ENCODE data around the gene SPOCD1.

Gene SPOCD1

GRCh38 chr1:31799895-31800673 is 15.7 kb downstream of the SPOCD1 start:
- DNase-seq (ENCODE audit: low spot score), result no peak

GRCh38 chr1:31799196-31799894 is 16.5 kb downstream of the SPOCD1 start:
- no peak for DNase-seq (ENCODE audit: low spot score)

DNA sequence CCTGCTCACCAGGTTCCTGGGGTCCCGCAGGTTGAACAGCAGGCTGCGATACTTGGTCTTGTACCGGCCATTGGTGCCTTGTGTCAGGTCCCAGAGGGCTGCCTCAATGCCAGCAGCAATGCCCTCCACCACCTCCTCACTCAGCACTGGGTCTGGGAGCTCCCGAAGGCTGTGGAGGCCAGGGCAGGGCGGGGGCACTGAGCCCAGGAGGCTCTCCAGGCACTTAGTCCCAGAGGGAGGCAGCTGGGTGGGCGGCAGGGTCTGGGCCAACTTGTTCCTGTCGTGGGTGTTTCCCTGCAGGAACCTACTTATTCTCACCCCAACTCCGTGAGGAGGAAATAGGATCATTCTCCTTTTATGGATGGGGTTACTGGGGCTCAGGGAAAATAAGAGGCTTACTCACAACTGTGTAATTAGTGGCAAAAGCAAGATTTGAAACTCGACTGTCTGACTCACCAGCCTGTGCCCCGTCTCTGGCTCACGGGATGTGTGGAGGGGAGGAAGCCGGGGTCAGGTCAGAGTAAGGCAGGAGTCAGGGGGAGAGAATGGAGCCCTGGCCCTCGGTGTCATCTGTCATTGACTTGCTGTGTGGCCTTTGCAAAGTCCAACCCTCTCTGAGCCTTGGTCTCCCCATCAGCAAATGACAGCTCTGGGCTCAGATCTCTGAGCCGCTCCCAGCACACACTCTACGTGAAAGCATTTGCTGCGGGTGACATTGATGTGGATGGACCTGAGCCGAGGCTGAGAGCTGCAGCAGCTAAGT is 17.2 kb downstream of the SPOCD1 start:
- DNase-seq (ENCODE audit: low spot score), result peak; percentile 91

GRCh38 chr1:31798086-31798432 is 17.8 kb downstream of the SPOCD1 start:
- peak; percentile 41 for DNase-seq (ENCODE audit: low spot score)

GRCh38 chr1:31797216-31797615 is 18.6 kb downstream of the SPOCD1 start:
- no peak for DNase-seq (ENCODE audit: low spot score)

DNA sequence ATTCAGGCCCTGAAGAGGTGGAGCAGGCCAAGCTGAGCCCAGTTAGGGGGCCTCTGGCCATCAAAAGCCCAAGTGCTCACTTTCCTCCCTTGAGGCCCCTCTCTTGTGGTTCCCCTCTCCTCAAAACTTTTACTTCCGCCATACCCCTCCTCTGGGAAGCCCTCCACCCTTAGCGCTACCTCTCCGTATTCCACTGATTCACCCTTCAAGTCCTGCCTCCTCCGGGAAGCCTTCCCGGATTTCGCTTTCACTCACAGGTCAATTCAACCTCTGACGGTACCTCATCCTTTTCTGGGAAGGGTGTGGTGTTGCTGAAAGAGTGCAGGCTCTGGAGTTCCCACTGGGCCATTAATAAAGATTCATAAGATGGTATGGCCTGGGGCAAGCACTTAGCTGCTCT is 19.1 kb downstream of the SPOCD1 start:
- no peak for DNase-seq (ENCODE audit: low spot score)

DNA sequence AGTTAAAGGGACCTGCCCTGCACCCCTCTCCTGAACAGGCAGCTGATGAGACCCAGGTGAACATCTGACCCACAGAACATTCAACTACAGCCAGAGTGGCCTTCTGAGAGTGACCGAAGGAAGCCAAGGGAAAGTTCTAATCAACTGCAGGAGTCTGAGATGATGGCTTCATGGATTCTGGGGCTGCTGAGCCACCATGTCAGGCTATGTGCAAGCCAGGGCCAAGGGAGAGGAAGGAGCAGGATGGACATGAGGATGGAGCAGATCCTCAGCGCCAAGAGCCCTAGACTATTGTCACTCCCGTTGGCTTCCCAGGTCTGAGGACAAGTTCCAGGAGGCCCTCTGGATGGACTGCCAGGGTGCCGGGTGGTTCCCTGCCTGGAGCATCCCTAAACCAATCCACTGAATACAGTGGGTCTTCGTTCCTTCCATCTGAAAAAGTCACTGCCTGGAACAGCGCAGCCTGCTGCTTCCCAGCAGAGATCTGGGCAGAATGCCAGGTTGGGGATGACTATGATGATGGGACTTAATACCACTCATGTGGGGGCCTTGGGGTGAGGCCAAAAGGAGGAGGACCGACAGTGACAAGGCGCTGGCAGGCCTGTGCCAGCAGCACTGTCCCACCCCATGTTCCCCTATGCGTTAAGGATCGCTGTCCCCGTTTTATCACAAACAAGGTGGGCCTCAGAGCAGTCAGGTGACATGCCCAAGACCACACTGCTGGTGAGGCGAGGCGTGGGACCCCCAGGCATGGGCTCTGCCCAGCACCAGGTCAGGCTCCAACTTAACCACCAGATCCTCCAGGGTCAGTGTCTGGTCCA is 19.8 kb downstream of the SPOCD1 start:
- peak; percentile 71 for DNase-seq (ENCODE audit: low spot score)

DNA sequence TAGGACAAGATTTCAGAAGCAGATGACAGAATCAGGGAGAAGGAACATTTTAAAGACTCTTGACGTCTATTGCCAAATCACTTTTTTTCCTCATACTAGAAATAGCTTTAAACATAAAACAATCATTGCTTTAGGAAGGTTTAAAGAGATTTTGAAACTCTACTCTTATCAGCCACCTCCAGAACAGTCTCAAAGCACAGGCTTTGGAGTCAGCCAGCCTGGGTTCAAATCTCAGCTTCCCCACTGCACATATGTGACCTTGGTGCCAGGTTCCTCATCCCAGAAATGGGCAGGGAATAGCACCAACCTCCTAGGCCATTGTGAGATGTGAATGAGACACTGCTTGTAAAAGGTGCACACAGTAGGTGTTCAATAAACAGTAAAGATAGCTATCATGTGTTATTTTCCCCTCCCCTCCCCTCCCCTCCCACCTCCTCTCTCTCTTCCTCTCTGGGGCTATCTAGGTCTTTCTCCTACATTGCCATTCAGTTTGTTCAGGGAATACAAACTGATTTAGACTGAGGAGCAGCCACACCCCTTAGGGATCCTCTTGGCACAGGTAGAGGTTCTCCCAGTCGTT is 20.6 kb downstream of the SPOCD1 start:
- no peak for DNase-seq (ENCODE audit: low spot score)

GRCh38 chr1:31793586-31794285 is 22.1 kb downstream of the SPOCD1 start:
- DNase-seq (ENCODE audit: low spot score), result no peak

GRCh38 chr1:31793086-31793485 is 22.7 kb downstream of the SPOCD1 start:
- DNase-seq (ENCODE audit: low spot score), result no peak

GRCh38 chr1:31792541-31792940 is 23.3 kb downstream of the SPOCD1 start:
- DNase-seq (ENCODE audit: low spot score), result no peak

- no peak for DNase-seq (ENCODE audit: low spot score)
Measured at GRCh38 chr1:31792116-31792515, 23.7 kb downstream of the SPOCD1 start.

- no peak for DNase-seq (ENCODE audit: low spot score)
Measured at GRCh38 chr1:31791131-31791858, 24.5 kb downstream of the SPOCD1 start.

- DNase-seq (ENCODE audit: low spot score), result no peak
Measured at GRCh38 chr1:31790641-31791091, 25.2 kb downstream of the SPOCD1 start.

DNA sequence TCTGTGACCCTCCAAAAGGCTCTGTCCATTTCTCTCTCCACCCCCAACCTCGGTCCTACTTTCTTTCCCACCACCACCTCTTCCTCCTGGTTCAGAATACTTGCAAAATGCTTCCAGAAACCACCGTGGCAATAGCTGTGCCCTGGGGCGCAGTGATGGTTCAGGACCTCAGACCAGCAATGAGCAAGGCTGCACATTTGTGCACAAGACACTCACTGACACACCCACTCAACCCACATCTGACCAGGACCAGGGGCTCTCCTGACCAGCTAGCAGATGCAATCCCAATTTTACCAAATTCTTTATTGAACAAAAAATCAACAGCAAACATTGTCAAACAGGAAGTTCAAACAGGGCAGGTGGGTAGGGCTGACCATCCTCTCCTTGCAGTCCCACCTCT is 25.7 kb downstream of the SPOCD1 start:
- DNase-seq (ENCODE audit: low spot score), result no peak

DNA sequence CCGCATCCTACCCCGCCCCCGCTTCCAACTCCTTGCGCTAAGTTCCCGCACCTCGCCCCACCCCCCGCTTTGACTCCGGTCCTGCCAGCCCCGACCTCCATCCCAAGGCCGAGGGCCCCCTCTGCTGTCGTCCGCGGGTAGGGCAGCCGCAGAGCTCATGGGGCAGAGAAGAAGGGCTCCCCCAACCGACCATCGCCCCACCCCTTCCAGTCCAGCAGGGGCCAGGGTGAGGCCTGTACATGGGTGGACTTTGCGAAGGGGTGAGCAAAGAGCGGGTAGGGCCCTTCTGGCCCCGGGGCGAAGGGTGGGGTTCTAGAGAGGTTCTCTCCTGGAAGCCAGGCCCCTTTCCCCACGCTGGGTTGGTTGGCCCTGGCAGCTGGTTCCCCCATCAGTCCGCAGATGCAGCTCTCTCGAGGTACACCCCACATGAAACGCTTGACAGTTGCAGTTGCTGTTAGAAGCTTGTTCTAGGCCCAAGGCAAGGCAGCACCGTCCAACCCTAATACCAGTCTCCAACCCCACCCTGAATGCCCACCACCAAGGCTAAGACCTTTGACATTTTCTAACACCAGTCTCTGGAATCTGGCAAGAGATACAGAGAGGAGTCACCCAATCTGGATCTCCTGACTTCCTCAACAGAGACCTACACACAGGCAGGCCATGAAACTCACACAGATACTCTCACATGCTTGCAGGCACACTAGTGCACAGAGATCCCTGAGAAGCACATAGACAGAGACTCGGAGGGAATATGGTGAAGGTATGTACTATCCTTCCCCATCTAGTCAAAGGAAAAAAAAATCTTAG is 26.4 kb downstream of the SPOCD1 start:
- peak; percentile 98 for DNase-seq (ENCODE audit: low spot score)

DNA sequence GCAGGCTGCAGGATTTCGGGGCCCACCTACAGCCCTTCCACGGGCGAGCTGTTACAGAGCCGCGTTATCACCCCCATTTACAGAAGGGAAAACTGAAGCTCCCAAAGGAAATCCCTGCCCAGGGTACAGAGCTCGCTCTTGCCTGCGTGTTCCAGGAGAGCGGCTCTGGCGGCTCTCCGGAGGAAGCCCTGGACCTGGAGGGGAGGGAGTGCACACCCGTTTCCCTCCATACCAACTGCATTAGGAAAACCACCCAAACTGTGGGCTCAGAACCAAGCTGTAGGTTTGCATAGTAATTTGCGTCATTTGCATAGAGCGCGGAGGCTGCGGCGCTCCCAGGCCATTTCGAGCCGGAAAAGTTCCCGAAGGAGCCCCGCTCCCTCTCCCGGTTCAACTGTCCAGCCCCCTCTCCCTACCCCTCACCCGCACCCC is 27.0 kb downstream of the SPOCD1 start:
- peak; percentile 74 for DNase-seq (ENCODE audit: low spot score)

GRCh38 chr1:31788138-31788824 is 27.5 kb downstream of the SPOCD1 start:
- DNase-seq (ENCODE audit: low spot score), result peak; percentile 97

- DNase-seq (ENCODE audit: low spot score), result no peak
Measured at GRCh38 chr1:31787786-31788137, 28.1 kb downstream of the SPOCD1 start.

Data from hepatic stellate cell (primary cell).